ENCODE data around the gene SULT4A1. TPM values are rescaled to one million over a fixed set of nuclear protein-coding genes. Genes with fewer than 3 reads are reported as not detected.

SULT4A1 gene
- total and polyA plus RNA-seq, 2 of the 4 experiments (the other 2 are of a cell fraction): 1.1 to 5.2 TPM

DNA sequence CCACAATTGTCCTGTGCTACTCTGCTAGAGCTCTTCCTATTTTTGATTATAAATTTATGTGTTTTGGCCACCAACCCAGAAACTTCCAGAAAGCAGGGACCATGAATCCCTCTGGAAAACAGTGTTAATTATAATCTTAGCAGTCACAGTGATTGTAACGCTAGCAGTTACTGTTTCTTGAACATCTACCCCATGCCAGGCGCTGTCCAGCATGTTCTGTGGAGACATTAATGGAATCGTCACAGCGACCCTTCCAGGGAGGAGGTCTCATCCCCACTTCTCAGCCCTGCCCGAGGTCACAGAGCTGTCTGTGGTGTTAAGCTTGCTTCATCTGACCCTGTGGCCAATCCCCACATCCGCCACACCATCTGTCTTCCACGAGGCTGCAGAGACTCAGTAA lies 43.4 kb upstream of the SULT4A1 start:
- no peak overlapping the region for H3K9ac ChIP-seq (ENCODE audit: low read depth, low read length)
- no CpG with 5 or more reads among the region's 7 CpGs for WGBS, 2 experiments (ENCODE audit: extremely low coverage in 2 of 2, insufficient read length in 1 of 2)
- H3K23ac ChIP-seq (ENCODE audit: low read depth, low read length): no peak overlapping the region
- no peak overlapping the region for H3K27ac ChIP-seq (ENCODE audit: insufficient read depth, low read length)
- dilution Hi-C loops (cut with HindIII; ENCODE audit: low sequenced_read_pairs, unreplicated experiment) (no loop called here), in situ Hi-C loops (cut with MboI; ENCODE audit: low sequenced_read_pairs) (no loop called here), intact Hi-C loops (cut with micrococcal nuclease) (loop anchor here (10.0 kb wide), 1 partner anchor 631 kb away; no protein-coding TSS in a partner anchor)
- no peaks in the 10 kb centered on the region for H3K9me3 ChIP-seq (ENCODE audit: control insufficient read depth, insufficient read depth, low read length)
- H3K4ac ChIP-seq (ENCODE audit: low read depth, low read length): no peak overlapping the region
- no peak overlapping the region for H3K4me3 ChIP-seq (ENCODE audit: insufficient read depth, low read depth, low read length)
- H2BK120ac ChIP-seq (ENCODE audit: low read depth, low read length): no peak overlapping the region
- BruUV-seq (replicated peaks): no TSS peak
- CTCF ChIA-PET: interaction anchor here (0.6 to 1.0 kb wide), 2 partner anchors 47 to 76 kb away, joined by 3 to 4 read pairs; no protein-coding TSS in a partner anchor
- H2AK5ac ChIP-seq (ENCODE audit: low read depth, low read length): peak overlapping the region; percentile 79; the same call in 1 of the 2 replicates
- no peak overlapping the region for H2BK20ac ChIP-seq (ENCODE audit: low read depth, low read length)
- POLR2A ChIA-PET (ENCODE audit: unreplicated experiment): no interaction called here
- no peak for ATAC-seq (ENCODE audit: low read depth)
- no peak overlapping the region for H4K91ac ChIP-seq (ENCODE audit: insufficient read depth, low read depth, low read length)
- H3K4me1 ChIP-seq (ENCODE audit: control insufficient read depth, insufficient read depth, low read length): peaks cover 21% of the 10 kb centered on the region
- no peak overlapping the region for H3K14ac ChIP-seq (replicated peaks; ENCODE audit: low read depth, low read length)
- H3K27me3 ChIP-seq (ENCODE audit: control insufficient read depth, insufficient read depth, low read length): peaks cover 11% of the 10 kb centered on the region; the same call in 1 of the 2 replicates
- H2BK15ac ChIP-seq (ENCODE audit: low read depth, low read length): no peak overlapping the region
- H3K4me2 ChIP-seq (ENCODE audit: low read depth, low read length): no peak overlapping the region
- TF ChIP-seq MAFK (IDR thresholded peaks at IDR 0.05; ENCODE audit: low read depth, low read length): no peak
- TF ChIP-seq, protein P1, sequence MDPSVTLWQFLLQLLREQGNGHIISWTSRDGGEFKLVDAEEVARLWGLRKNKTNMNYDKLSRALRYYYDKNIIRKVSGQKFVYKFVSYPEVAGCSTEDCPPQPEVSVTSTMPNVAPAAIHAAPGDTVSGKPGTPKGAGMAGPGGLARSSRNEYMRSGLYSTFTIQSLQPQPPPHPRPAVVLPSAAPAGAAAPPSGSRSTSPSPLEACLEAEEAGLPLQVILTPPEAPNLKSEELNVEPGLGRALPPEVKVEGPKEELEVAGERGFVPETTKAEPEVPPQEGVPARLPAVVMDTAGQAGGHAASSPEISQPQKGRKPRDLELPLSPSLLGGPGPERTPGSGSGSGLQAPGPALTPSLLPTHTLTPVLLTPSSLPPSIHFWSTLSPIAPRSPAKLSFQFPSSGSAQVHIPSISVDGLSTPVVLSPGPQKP (IDR thresholded peaks at IDR 0.05; ENCODE audit: borderline replicate concordance, low read depth, low read length): no peak
- no peak for TF ChIP-seq FOS (IDR thresholded peaks at IDR 0.05; ENCODE audit: low read depth, low read length)
- TF ChIP-seq CEBPB (IDR thresholded peaks at IDR 0.05; ENCODE audit: low read depth, low read length): no peak
- TF ChIP-seq, protein P2, sequence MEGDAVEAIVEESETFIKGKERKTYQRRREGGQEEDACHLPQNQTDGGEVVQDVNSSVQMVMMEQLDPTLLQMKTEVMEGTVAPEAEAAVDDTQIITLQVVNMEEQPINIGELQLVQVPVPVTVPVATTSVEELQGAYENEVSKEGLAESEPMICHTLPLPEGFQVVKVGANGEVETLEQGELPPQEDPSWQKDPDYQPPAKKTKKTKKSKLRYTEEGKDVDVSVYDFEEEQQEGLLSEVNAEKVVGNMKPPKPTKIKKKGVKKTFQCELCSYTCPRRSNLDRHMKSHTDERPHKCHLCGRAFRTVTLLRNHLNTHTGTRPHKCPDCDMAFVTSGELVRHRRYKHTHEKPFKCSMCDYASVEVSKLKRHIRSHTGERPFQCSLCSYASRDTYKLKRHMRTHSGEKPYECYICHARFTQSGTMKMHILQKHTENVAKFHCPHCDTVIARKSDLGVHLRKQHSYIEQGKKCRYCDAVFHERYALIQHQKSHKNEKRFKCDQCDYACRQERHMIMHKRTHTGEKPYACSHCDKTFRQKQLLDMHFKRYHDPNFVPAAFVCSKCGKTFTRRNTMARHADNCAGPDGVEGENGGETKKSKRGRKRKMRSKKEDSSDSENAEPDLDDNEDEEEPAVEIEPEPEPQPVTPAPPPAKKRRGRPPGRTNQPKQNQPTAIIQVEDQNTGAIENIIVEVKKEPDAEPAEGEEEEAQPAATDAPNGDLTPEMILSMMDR (conservative IDR thresholded peaks at IDR 0.05; ENCODE audit: low read depth, low read length): no peak
- TF ChIP-seq RAD21 (IDR thresholded peaks at IDR 0.05; ENCODE audit: low read length): no peak
- TF ChIP-seq RFX5 (IDR thresholded peaks at IDR 0.05; ENCODE audit: low read depth, low read length): no peak
- no peaks in the 10 kb centered on the region for H3K36me3 ChIP-seq (ENCODE audit: control insufficient read depth, insufficient read depth, low read length)
- no peak overlapping the region for H4K5ac ChIP-seq (ENCODE audit: low read depth, low read length)
- H3K79me1 ChIP-seq (ENCODE audit: low read depth in 1 of 2, low read length in 2 of 2): no peaks in the 10 kb centered on the region
- H3K9me1 ChIP-seq (ENCODE audit: insufficient read depth, low read length): peaks cover 6% of the 10 kb centered on the region; the same call in 1 of the 2 replicates
- H2BK5ac ChIP-seq (ENCODE audit: low read depth, low read length, poor library complexity, severe bottlenecking): no peak overlapping the region
- DNase-seq: no peak
- no peak overlapping the region for H2AFZ ChIP-seq (replicated peaks; ENCODE audit: low read length, poor library complexity)
- no peak overlapping the region for H3K56ac ChIP-seq (ENCODE audit: extremely low read depth, insufficient read depth, low read length)
- no peak overlapping the region for H3K18ac ChIP-seq (ENCODE audit: low read depth, low read length)
- no peak overlapping the region for H2AK9ac ChIP-seq (replicated peaks; ENCODE audit: low read depth, low read length, poor library complexity)
- H4K8ac ChIP-seq (ENCODE audit: low read depth in 2 of 2, low read length in 2 of 2): no peak overlapping the region
- peaks cover 5% of the 10 kb centered on the region; the same call in 1 of the 2 replicates for H4K20me1 ChIP-seq (ENCODE audit: insufficient read depth, low read length)
